GM15510 (cell line): ENCODE measurements around the gene MRPS27.

Experiments used
- POLR2A ChIP-seq: IDR thresholded peaks from 3 replicates; pipeline ENCODE4 v1.6.1; 2011; ENCODE audit warnings: borderline replicate concordance; ENCODE audit not compliant: insufficient read length; ENCODE audit errors: extremely low read depth

The MRPS27 gene

DNA sequence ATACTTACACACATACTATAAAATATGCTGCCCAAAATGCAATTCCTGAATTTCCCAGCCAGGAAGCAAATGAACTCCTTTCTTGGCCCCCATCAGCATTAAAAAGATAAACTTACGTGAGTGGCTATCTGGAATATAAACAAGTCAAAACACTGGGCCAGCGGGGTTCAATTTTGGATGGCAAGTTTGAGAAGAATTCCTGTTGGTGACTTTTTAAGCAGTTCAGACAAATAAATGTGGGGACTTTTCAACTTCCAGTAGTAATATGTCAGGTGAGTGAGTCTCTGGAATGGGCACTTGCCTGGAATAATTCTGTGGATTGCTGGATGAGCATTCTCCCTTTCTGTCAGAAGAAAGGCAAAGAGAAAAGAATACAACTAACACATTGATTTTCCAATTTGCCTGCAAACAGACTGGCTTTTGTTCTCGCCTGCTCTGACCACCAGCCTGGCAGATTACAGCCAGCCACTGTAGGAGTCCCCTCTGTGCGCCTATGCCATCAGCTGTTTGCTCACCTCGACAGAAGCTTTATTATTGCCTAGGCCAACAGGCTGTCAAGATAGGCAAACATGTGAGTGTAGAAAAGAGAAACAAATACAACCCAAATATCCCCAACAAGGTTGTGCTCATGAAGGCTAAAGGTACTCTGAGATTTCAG, 78.6 kb downstream of the MRPS27 start:
- no peak for TF ChIP-seq POLR2A

DNA sequence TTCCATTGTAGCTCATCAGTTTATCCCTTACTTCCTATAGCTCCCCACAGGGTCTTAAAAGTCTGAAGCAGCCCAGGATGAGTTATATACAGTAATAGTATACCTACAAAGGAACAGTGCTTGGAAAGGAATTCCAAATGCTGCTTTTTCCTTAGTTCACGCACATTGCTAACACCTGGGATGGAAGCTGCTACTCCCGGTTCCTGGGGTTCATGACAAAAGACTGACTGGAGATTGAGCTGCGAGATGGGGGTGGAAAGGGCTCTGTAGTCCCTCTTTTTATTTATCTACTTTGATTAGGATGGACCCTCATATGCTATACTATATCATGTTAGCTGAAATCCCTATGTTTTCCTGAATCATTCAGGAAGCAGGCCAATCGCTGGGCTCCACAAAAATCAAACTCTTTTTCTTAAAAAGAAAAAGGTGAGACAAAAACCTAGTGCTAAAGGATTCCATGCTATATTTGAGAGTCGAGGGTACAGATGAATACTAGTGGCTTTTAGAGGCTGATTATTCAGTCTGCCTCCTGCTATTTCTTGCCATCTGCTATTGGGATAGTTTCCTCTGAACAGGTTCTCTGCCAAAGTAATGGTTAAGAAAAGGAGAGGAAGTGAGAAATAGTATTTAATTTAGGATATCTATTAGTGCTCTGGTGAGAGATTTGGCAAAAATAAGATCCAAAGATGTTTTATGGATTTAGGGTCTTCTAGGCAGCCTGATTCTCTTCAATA, 81.2 kb downstream of the MRPS27 start:
- no peak for TF ChIP-seq POLR2A

DNA sequence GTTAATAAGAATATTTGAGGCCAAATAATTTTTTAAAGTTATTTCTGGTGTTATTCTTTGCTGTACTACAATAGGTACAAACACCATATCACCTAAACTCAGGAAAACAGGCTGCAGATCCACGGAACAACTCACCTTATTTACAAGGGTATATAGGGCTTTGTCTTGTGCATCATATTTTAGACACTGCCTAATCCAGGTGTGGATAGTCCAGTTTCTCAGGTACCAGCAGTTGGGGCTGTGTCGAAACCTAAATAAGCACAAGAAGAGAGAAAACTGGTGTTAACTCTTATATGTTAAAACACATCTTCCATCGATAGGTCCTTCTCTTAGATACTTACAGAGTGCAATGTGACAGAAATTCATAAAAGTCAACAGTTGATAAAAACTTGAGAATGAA, 82.2 kb downstream of the MRPS27 start:
- no peak for TF ChIP-seq POLR2A

DNA sequence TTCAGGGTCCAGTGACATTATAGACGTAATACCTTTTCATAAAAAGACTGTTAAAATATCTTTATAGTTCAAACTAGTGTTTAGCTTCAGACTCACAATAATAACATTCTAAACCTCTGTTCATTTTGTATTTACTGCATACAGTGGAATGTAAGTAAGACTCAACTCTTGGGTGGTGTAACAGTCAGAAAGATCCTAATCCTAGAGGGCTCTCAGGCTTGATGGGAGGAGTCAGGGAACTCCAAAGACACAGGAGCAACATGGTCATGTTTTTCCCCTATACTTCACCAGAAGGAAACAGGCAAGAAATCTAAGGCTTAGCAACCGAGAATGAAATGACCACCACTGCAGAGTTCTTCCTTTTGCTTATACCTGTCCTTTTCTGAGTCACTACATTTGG, 82.6 kb downstream of the MRPS27 start:
- TF ChIP-seq POLR2A, result no peak

DNA sequence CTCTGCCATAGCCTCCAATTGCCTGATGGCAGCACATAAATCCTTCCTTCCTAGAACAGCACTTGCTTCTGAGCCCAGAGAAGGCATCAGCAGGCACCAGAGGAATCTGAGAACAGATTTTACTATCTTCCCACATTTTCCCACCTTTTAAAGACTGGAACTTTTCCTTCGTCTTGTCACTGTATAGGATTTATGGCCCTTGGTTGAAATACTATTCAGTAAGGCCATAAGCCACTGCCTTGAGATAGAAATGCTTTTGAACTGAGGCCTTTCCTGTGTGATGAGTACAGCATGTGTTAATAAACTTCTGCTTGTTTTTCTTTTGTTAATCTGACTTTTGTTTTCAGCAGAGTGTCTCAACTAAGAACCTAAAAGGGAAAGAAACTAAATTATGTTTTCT, 84.3 kb downstream of the MRPS27 start:
- TF ChIP-seq POLR2A, result no peak

DNA sequence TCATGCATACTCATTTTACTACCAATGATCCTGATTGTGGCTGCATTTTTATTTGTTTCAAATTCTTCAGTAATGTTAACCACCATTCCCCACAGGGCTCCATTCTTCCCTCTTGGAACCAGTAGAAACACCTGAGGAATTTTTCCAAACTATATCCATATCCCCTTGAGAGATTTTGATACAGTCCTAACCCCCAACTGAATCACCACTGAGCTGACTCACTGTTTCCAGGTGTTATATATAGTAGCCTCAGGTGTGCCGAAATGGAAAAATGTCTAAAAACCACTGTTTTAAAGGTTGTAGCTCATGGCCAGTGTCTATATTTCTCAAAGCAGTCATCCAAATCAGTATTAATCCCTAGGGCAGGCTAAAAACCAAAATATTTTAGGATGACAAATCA, 85.2 kb downstream of the MRPS27 start:
- TF ChIP-seq POLR2A, result no peak

DNA sequence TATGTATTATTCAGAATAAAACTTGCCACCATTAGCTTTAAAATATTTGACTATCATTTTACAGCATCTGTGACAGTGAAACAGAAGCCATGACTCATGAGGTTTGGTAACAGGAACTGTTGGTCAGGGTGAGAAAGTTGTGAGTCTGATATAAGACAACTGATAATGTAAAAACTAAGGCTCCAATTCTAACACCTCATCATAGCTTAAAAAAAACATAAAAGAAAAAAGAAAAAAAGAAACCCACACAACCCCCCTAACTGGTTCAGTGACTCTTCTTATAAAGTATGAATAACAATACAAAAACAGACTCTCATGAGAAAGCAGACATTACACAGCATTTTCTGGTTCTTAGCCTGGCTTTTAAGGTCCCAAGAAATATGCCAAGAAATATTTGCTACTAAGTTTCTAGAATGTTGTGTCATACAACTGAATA, 85.8 kb downstream of the MRPS27 start:
- TF ChIP-seq POLR2A, result no peak

DNA sequence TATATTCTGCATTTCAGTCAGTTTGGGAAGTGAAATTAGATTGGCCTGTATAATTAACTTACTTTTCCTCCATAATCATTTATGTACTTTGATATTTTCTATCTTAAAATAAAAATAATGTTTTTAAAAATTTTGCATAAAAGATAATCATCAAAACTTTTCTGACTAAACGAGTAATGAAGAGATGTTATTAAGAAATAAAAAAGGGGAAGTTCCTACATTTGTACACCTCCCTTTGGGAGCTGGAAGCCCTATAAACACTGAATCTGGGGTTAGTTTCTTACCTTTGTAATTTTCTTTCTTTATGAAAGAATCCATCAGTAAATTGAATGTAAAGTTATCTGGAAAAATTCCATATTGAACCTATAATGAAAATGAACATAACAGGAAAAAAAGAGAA, 86.2 kb downstream of the MRPS27 start:
- no peak for TF ChIP-seq POLR2A

DNA sequence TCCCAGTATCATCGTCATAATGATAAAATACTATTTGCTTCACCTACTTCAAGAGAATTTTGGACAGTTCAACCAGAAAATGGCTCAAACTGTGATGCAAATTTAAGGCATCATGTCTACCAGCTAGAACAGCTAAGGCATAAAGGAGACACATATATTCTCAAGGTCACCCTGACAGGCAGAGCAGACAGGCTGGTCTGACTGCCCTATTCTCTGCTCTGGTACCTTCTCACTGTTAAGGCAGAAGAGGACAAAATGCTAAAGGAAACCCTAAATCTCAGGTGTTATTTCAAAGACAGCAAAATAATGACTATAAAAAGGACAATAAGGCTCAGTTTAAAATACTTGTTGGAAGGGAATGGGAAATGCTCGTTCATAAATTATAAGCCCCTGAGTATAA, 87.2 kb downstream of the MRPS27 start:
- no peak for TF ChIP-seq POLR2A

DNA sequence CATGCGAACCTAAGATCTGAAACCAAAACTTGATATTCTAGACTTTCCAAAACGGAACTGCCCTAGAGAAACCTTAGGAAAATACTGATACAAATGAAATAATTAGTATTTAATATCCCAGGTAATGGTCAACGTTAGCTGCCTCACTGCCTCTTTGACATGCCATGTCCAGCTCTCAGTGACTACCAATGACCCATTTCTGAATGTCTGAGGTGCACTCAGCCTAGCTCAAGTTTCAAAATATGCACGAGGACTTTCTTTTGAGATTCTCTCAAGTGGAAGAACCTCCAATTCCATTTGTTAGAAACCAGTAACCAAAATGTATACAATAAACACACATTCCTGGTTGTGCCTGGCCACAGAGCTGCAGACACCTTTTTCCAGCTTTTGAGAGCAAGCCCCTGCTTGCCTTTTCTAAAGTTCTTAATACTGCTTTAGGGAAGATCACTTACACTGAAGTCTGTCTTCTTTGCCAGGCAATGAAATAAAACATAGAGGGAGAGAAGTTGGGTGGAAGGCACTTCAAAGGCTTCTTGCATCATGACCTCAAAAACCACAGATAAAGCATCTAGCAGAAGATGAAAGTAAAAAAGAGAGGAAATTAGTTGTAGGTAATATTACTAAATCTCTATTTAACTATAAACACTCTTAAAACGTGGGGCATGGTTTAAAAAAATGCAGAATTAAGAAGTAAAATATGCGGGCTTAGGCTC, 87.9 kb downstream of the MRPS27 start:
- TF ChIP-seq POLR2A, result no peak

DNA sequence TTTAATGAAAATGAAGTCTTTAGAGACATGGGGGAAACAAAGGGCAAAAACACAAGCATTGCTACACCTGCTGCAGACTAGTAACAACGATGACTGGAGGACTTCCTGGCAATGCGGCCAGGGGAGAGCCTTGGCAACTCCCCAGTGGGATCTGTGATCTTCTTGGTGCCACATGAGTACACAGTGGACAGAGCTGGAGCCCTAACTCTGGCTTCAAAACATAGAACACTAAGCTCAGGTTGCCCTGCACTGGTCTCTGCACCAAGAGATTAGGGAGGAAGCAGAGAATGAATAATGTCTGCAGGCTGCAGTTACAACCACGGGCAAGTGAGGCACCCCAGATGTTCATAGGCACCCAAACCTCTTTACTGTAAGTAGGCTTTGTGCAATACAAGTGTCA, 91.1 kb downstream of the MRPS27 start:
- no peak for TF ChIP-seq POLR2A

DNA sequence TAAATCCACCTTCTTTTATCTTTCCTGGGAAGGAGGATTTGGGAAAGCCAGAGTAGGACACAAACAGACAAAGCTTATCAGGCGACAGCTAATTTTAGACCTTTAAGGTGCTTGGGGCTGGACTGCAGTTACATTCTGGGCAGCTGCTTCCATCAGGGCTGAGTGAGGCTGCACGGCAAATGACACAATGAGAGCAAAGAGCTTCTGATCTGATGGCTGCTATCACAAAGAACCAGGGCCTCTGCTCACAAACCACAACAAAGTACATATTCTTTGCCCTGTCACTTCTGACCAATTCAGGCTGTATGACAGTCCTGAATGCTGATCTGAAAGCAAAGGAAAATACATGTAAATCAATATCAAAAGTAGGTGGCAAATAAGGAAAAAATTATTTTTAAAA, 93.1 kb downstream of the MRPS27 start:
- TF ChIP-seq POLR2A, result no peak

DNA sequence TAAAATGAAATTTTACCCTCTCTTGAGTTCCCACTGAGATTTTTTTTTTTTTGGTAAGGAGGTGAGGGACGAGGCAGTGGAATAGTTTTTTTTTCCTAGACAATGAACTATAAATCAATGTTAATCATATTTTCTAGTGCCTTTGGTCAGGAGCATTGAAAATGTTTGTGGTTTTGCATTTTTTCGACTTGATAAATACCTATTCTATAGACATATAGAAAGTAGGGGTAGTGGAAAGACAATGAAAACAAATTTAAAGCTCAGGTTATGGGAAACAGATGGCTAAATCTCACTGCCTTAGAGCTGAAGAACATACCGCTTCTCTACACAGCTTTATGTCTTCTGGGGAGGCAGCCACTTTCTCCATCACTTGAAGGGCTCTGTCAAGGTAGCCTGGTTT, 94.3 kb downstream of the MRPS27 start:
- no peak for TF ChIP-seq POLR2A

DNA sequence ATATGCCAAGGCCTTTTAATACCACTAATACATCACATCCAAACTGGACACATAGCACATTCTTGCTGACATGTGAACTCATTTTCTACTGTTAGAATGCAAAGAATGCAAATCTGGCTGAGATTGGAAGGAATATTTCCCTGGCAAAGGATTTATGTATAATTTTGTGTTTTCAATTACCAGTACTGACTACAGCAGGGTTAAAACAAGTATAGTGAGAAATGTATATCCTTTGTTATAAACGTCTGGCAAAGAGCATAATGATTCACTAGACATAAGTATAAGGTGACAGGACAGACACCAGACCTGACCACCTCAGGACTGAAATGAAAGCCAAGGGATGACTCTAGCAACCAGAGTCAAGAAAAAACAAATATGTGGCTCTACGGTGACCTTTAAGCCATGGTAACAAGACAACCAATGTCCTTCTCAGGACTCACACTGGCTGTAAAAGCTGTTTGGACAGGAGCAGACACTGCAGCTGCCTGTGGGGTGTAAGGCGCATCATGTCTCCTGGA, 95.0 kb downstream of the MRPS27 start:
- no peak for TF ChIP-seq POLR2A

DNA sequence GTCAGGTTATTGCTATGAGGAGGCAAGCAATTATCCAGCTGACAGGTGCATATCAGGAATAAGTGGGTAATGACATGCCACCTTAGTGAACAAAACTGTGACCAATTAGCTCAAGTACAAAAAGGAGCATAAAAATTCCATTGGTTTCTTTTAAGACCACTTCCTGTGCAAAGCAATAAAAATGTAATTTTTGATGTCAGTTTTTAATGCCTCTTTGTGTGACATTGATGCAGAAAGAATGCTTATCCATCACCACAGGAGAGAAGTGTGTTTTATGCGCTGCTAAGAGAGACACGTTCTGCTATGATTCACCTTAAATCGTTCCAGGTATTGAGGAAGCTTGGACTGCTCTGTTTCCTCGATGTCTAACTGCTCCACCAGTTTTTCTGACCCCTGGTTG, 96.7 kb downstream of the MRPS27 start:
- no peak for TF ChIP-seq POLR2A
